Stimulated activated effector memory CD8-positive, alpha-beta T cell treated with anti-CD3 and anti-CD28 coated beads, Interleukin-12 subunit alpha, Interleukin-12 subunit beta, amount 100 ng/mL, for 72 hours (primary cell): ENCODE measurements around the gene LTBP2.

Source experiments
- ATAC-seq: fragments of 150-1000 bp; cut with Tn5 transposase; 2 replicates; pipeline ENCODE4 v1.10.0; 2021
- DNase-seq, 2 donors: peaks; one replicate each; pipeline ENCODE4 v3.0.0; 2021 to 2022; ENCODE audit warnings: low spot score in 2 of 2
- H3K27ac Mint-ChIP-seq: one replicate; pipeline ENCODE4 v1.8.0; 2022; ENCODE audit warnings: mild to moderate bottlenecking, mixed read lengths
- H3K36me3 Mint-ChIP-seq: one replicate; pipeline ENCODE4 v1.8.0; 2022; ENCODE audit warnings: mild to moderate bottlenecking, mixed read lengths
- H3K4me1 Mint-ChIP-seq: one replicate; pipeline ENCODE4 v1.8.0; 2022; ENCODE audit warnings: mixed read lengths
- H3K4me3 Mint-ChIP-seq: one replicate; pipeline ENCODE4 v1.8.0; 2022; ENCODE audit warnings: mild to moderate bottlenecking, mixed read lengths
- H3K9me3 Mint-ChIP-seq: one replicate; pipeline ENCODE4 v1.8.0; 2022; ENCODE audit warnings: mixed read lengths

The LTBP2 gene

GRCh38 chr14:74503291-74503937 is 108.6 kb downstream of the LTBP2 start:
- no peak overlapping the region for H3K27ac Mint-ChIP-seq
- no peak overlapping the region for H3K4me3 Mint-ChIP-seq
- H3K36me3 Mint-ChIP-seq, result no peaks in the 10 kb centered on the region
- no peaks in the 10 kb centered on the region for H3K9me3 Mint-ChIP-seq
- ATAC-seq (no peak), DNase-seq (no peak)
- peaks cover 5% of the 10 kb centered on the region for H3K4me1 Mint-ChIP-seq

DNA sequence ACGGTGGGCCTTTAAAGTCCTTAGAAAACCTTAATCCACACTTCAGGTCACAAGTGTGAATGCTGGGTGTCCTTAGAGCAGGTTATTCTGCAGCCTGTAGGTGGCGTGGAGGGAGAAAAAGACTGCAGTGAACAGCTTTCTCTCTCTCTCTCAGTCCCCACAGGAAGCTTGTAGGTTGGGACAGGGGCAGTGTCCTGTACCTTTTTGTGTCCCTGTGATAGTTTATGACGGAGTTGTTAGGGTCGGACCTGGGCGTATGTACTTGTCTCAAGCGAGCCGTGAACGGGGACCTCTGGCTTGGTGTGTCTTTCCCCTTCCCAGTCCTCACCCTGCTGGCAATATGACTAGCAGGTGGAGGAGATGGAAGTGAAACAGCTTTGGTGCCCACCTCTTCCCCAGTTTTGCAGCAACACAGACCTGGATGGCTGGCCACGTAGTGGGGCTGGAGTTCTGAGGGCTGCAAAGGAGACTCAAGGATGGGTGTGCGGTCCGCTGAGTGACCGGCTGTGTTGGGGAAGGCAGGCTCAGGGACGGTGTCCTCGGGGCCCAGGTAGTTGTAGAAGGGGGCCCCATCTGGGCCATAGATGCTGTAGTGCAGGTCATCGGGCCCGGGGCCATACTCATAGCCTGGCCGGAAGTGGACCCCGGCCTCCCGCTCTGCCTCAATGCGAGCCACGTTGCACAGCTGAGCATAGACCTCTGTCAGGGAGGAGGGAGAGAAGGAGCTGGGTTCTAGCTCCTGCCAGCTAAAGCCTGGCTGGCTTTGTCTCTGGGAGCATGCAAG is 109.6 kb downstream of the LTBP2 start:
- H3K36me3 Mint-ChIP-seq, result no peaks in the 10 kb centered on the region
- H3K4me3 Mint-ChIP-seq, result no peak overlapping the region
- DNase-seq, result no peak
- no peak overlapping the region for H3K27ac Mint-ChIP-seq
- ATAC-seq, result no peak
- no peaks in the 10 kb centered on the region for H3K4me1 Mint-ChIP-seq
- no peaks in the 10 kb centered on the region for H3K9me3 Mint-ChIP-seq

DNA sequence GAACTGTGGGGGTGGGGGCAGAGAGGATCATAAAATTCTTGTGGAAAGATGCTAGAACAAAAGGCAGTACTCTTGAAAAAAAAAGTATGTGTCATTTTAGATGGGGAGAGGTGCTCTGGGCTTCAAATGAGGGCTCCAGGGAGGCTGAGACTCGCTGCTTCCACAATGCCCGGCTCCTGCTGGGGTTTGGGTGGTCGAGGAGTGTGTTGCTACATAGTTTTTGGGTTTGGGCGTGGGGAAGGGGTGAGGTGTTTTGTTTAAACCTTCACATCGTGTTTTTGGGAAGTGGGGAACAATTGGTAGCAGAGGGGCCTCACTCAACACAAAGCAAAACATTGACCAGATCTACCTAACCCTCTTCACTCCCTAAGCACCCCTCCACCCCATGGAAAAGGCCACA is 110.3 kb downstream of the LTBP2 start:
- no peaks in the 10 kb centered on the region for H3K9me3 Mint-ChIP-seq
- H3K4me1 Mint-ChIP-seq, result no peaks in the 10 kb centered on the region
- no peak overlapping the region for H3K4me3 Mint-ChIP-seq
- no peak for DNase-seq
- H3K36me3 Mint-ChIP-seq, result peaks cover 3% of the 10 kb centered on the region
- no peak for ATAC-seq
- no peak overlapping the region for H3K27ac Mint-ChIP-seq

DNA sequence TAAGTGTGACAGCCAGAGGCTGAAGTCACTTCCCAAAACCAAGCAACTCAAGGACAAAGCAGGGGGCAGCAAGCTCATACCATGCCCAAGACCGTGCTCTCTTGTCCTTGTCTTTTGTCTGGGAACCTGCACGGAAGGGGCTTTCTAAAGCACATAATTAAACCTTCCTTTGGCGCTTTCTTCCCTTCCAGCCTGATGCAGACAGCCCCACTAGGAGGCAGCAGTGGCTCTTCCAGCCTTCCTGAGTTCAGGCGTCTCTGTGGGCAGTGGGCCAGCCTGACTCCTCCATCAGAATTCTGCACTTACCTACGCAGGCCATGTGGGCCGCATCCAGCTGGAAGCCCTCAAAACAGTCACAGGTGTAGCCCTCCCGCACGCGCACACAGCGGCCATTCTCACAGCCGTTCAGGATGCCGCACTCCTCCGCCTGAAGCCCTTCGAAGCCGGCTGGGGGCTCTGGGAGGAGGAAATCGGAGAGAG is 110.9 kb downstream of the LTBP2 start:
- no peak for ATAC-seq
- DNase-seq, result no peak
- H3K27ac Mint-ChIP-seq, result no peak overlapping the region
- peaks cover 8% of the 10 kb centered on the region for H3K36me3 Mint-ChIP-seq
- H3K4me3 Mint-ChIP-seq, result no peak overlapping the region
- H3K4me1 Mint-ChIP-seq, result no peaks in the 10 kb centered on the region
- no peaks in the 10 kb centered on the region for H3K9me3 Mint-ChIP-seq

- no peak overlapping the region for H3K27ac Mint-ChIP-seq
- peaks cover 14% of the 10 kb centered on the region for H3K36me3 Mint-ChIP-seq
- no peaks in the 10 kb centered on the region for H3K9me3 Mint-ChIP-seq
- no peak for DNase-seq
- H3K4me3 Mint-ChIP-seq, result no peak overlapping the region
- no peak for ATAC-seq
- H3K4me1 Mint-ChIP-seq, result peaks cover under 1% of the 10 kb centered on the region
Observed at GRCh38 chr14:74500417-74501134, 111.5 kb downstream of the LTBP2 start.

DNA sequence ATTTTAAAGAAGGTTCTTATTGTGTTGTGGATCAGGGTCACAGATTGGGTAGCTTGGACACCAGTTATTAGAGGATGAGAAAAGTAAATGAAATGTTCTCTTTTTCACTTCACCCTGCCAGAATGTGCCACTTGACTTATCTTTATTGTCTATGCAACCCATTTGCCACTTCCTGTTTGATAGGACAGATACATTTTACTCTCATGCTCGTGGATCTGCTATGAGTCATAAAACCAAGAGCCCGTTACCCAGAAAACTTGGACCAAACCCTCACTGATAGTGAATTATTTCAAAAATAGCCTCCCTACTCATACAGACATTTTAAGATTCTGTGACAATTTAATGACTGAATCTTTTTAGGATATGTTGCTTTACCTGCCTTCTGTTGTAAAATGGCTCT is 116.7 kb downstream of the LTBP2 start:
- Mint-ChIP-seq H3K4me3 (no peak overlapping the region), H3K36me3 (peaks cover 19% of the 10 kb centered on the region), H3K27ac (no peak overlapping the region), H3K4me1 (peaks cover 22% of the 10 kb centered on the region), H3K9me3 (no peaks in the 10 kb centered on the region)
- ATAC-seq (no peak), DNase-seq (no peak)

- Mint-ChIP-seq H3K36me3 (peaks cover 19% of the 10 kb centered on the region), H3K4me1 (peaks cover 22% of the 10 kb centered on the region), H3K27ac (no peak within 1 kb of the TSS), H3K9me3 (no peaks in the 10 kb centered on the region), H3K4me3 (no peak within 1 kb of the TSS)
- ATAC-seq (peak; percentile 96), DNase-seq (peak; percentile 98 to 99)
Observed at GRCh38 chr14:74493343-74494261, 118.4 kb downstream of the LTBP2 start, which contains the start of gene ISCA2. Gene ISCA2 (plus strand): TSS chr14:74493765. CDS start chr14:74493775, 10 bp downstream.

GRCh38 chr14:74492776-74493342 is 119.2 kb downstream of the LTBP2 start, which contains the start of gene NPC2:
Gene NPC2 (minus strand): TSS chr14:74493305. CDS start chr14:74493274, 31 bp downstream.
- DNase-seq (no peak), ATAC-seq (peak; percentile 0)
- H3K27ac Mint-ChIP-seq, result no peak within 1 kb of the TSS
- H3K9me3 Mint-ChIP-seq, result no peaks in the 10 kb centered on the region
- H3K4me1 Mint-ChIP-seq, result peaks cover 22% of the 10 kb centered on the region
- no peak within 1 kb of the TSS for H3K4me3 Mint-ChIP-seq
- H3K36me3 Mint-ChIP-seq, result peaks cover 19% of the 10 kb centered on the region

- ATAC-seq (no peak), DNase-seq (peak in 1 of 2 donors; percentile 60)
- no peak overlapping the region for H3K4me3 Mint-ChIP-seq
- H3K36me3 Mint-ChIP-seq, result peaks cover 19% of the 10 kb centered on the region
- H3K4me1 Mint-ChIP-seq, result peaks cover 22% of the 10 kb centered on the region
- H3K9me3 Mint-ChIP-seq, result no peaks in the 10 kb centered on the region
- no peak overlapping the region for H3K27ac Mint-ChIP-seq
Observed at GRCh38 chr14:74491956-74492775, 119.9 kb downstream of the LTBP2 start.

DNA sequence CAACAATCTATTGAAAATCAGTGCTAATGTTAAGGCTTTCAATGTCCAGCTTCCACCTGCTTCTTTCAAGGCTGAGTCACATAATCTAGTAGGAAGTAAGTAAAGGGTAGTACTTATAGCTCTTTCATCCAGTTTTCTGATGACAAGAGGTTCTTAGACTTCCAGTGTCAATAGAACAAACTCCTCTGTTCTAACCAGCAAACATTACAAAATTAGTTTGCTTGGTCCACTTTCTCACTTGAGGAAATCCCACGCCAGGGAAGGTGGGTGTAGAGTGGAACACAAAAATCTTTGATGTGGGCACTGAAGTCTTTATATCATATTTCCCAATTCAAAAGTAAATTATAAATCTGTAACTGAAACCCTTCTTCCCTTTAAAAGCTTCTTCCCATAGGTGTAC is 121.6 kb downstream of the LTBP2 start:
- no peak overlapping the region for H3K4me3 Mint-ChIP-seq
- ATAC-seq, result no peak
- DNase-seq, result no peak
- peaks cover 6% of the 10 kb centered on the region for H3K36me3 Mint-ChIP-seq
- peaks cover 21% of the 10 kb centered on the region for H3K4me1 Mint-ChIP-seq
- H3K9me3 Mint-ChIP-seq, result no peaks in the 10 kb centered on the region
- H3K27ac Mint-ChIP-seq, result no peak overlapping the region

DNA sequence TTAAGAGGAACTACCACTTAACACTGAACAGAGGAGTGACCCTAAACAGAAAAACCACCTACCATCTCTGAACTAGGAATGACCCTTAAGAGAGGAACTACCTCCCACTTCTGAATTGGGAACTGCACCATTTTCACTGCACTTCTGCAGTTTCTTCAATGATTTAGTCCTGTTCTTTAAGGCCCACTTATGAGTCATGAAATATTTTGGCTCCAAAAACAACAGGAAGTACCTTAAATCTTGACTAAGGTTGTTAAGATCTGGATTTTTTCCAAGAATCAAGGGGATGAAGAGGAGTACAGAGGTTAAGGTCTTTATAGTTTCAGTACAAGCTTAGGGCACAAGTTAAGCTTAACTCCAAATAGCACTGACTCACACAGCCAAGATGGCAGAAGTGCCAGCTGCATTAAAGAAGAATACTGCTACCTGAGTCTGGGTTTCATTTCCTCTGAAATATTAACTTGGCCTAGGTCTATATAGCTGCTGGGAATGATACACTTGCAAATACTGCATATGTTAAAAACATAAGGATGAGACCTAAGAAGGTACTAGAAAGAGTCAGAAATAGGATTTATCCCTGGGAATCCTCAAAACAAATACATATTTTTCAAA is 123.1 kb downstream of the LTBP2 start:
- H3K9me3 Mint-ChIP-seq, result no peaks in the 10 kb centered on the region
- no peak for DNase-seq
- ATAC-seq, result no peak
- H3K27ac Mint-ChIP-seq, result no peak overlapping the region
- peaks cover 5% of the 10 kb centered on the region for H3K4me1 Mint-ChIP-seq
- H3K36me3 Mint-ChIP-seq, result peaks cover 22% of the 10 kb centered on the region
- H3K4me3 Mint-ChIP-seq, result no peak overlapping the region

DNA sequence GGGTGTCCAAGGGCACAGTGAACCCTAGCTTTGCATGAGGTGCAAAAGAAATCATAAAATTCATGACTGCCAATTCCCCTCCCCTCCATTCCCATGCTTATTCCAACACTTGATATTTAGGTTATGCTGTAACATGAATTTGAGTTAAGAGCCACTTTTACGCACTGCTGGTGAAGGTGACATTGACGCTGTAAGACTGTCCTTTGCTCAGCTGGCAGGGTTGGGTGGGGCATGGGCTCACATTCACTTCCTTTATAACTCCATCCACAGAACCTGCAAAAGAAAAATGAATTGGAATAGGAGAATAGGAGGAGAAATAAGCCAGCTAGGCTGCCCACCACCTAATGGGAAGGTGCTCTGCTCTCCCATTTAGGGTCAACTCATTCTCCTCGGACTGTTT is 125.9 kb downstream of the LTBP2 start:
- no peak overlapping the region for H3K27ac Mint-ChIP-seq
- DNase-seq (no peak), ATAC-seq (no peak)
- H3K36me3 Mint-ChIP-seq, result peaks cover 25% of the 10 kb centered on the region
- no peaks in the 10 kb centered on the region for H3K9me3 Mint-ChIP-seq
- H3K4me3 Mint-ChIP-seq, result no peak overlapping the region
- H3K4me1 Mint-ChIP-seq, result no peaks in the 10 kb centered on the region

GRCh38 chr14:74483321-74483720 is 128.7 kb downstream of the LTBP2 start:
- no peak for ATAC-seq
- Mint-ChIP-seq H3K9me3 (no peaks in the 10 kb centered on the region), H3K4me1 (no peaks in the 10 kb centered on the region), H3K27ac (no peak overlapping the region), H3K36me3 (peaks cover 39% of the 10 kb centered on the region), H3K4me3 (no peak overlapping the region)
- DNase-seq, result no peak
